RPMI8226 (cell line): ENCODE measurements around the gene MRTFA.
"Not testable (repeated sequence)": the region's sequence is repeated elsewhere in the genome, so short reads cannot be mapped to it uniquely, and the experiment has no call there.

ENCODE experiments used
- DNase-seq: peaks from one replicate; pipeline ENCODE4 v3.0.0-alpha.2; 2015

Gene MRTFA

GRCh38 chr22:40517631-40518030 is 118.9 kb downstream of the MRTFA start:
- DNase-seq: no peak

GRCh38 chr22:40516416-40516815 is 120.1 kb downstream of the MRTFA start:
- no peak for DNase-seq

- DNase-seq: no peak
Measured at GRCh38 chr22:40512426-40513136, 123.9 kb downstream of the MRTFA start.

GRCh38 chr22:40511604-40512003 is 124.9 kb downstream of the MRTFA start:
- peak; percentile 30 for DNase-seq

- DNase-seq: peak; percentile 57
Measured at GRCh38 chr22:40510631-40511364, 125.7 kb downstream of the MRTFA start.

GRCh38 chr22:40509401-40510134 is 127.0 kb downstream of the MRTFA start:
- DNase-seq: no peak

GRCh38 chr22:40508046-40508445 is 128.5 kb downstream of the MRTFA start:
- not testable (repeated sequence) for DNase-seq

- DNase-seq: no peak
Measured at GRCh38 chr22:40507491-40507890, 129.0 kb downstream of the MRTFA start.

GRCh38 chr22:40506762-40507161 is 129.8 kb downstream of the MRTFA start:
- DNase-seq: no peak

- no peak for DNase-seq
Measured at GRCh38 chr22:40504285-40505249, 132.0 kb downstream of the MRTFA start.

GRCh38 chr22:40502919-40503318 is 133.6 kb downstream of the MRTFA start:
- DNase-seq: no peak

GRCh38 chr22:40500465-40500786 is 136.1 kb downstream of the MRTFA start:
- DNase-seq: not testable (repeated sequence)

- DNase-seq: no peak
Measured at GRCh38 chr22:40499209-40499623, 137.3 kb downstream of the MRTFA start.

GRCh38 chr22:40498420-40499208 is 137.9 kb downstream of the MRTFA start:
- no peak for DNase-seq

GRCh38 chr22:40493441-40493840 is 143.1 kb downstream of the MRTFA start:
- no peak for DNase-seq

- DNase-seq: peak; percentile 89
Measured at GRCh38 chr22:40491990-40492631, 144.4 kb downstream of the MRTFA start.

GRCh38 chr22:40487663-40488249 is 148.8 kb downstream of the MRTFA start:
- peak; percentile 44 for DNase-seq

- no peak for DNase-seq
Measured at GRCh38 chr22:40486962-40487602, 149.4 kb downstream of the MRTFA start.

- DNase-seq: no peak
Measured at GRCh38 chr22:40485813-40486667, 150.5 kb downstream of the MRTFA start.
